Keratinocyte (primary cell): ENCODE data around the gene TAS1R3. TPM values are rescaled to one million over a fixed set of nuclear protein-coding genes. Genes with fewer than 3 reads are reported as not detected.

Source experiments
- DNase-seq: peaks from one replicate; pipeline ENCODE4 v3.0.0-alpha.2; 2011; ENCODE audit warnings: low read depth, missing footprints, low spot score
- FAIRE-seq: peaks from 2 replicates; lab custom pipeline; 2011; peaks lifted over from hg19 to GRCh38; lab: Jason Lieb, UNC
- H2AFZ ChIP-seq: 2 replicates; pipeline ENCODE4 v1.6.0; 2012; ENCODE audit warnings: low read length, control low read depth, inconsistent platforms; ENCODE audit not compliant: control insufficient read depth
- H3K27ac ChIP-seq: 2 replicates; pipeline ENCODE4 v1.5.1; 2011; ENCODE audit warnings: low read length; ENCODE audit not compliant: control insufficient read depth, insufficient read depth
- H3K27me3 ChIP-seq: 3 replicates; pipeline ENCODE4 v1.6.0; 2011; ENCODE audit warnings: low read length; ENCODE audit not compliant: control insufficient read depth, insufficient read depth; ENCODE audit errors: extremely low read depth
- H3K36me3 ChIP-seq, 2 experiments: 2 replicates in 1 of 2; 3 replicates in 1 of 2; pipeline ENCODE4 v1.5.1; 2011; ENCODE audit warnings: low read length in 2 of 2, mild to moderate bottlenecking in 1 of 2; ENCODE audit not compliant: control insufficient read depth in 2 of 2, insufficient read depth in 2 of 2; ENCODE audit errors: extremely low read depth in 1 of 2
- H3K4me1 ChIP-seq: 3 replicates; pipeline ENCODE4 v1.5.1; 2011; ENCODE audit warnings: low read length; ENCODE audit not compliant: control insufficient read depth, insufficient read depth; ENCODE audit errors: extremely low read depth
- H3K4me2 ChIP-seq: 3 replicates; pipeline ENCODE4 v1.6.0; 2011; ENCODE audit warnings: low read depth, low read length; ENCODE audit not compliant: control insufficient read depth, insufficient read depth; ENCODE audit errors: extremely low read depth
- H3K4me3 ChIP-seq, 3 experiments: fragments of 200-600 bp in 1 of 3; sonication (generic) in 1 of 3; 2 replicates in 2 of 3; 3 replicates in 1 of 3; pipeline ENCODE4 v1.5.1; 2011 to 2016; ENCODE audit warnings: low read length in 3 of 3, mild to moderate bottlenecking in 3 of 3, control low read depth in 2 of 3, inconsistent platforms in 1 of 3, low read depth in 1 of 3, mixed read lengths in 1 of 3, mixed run types in 1 of 3, moderate library complexity in 1 of 3; ENCODE audit not compliant: control insufficient read depth in 2 of 3, insufficient read depth in 2 of 3; ENCODE audit errors: extremely low read depth in 1 of 3
- H3K79me2 ChIP-seq: 2 replicates; pipeline ENCODE4 v1.6.0; 2012; ENCODE audit warnings: low read length; ENCODE audit not compliant: control insufficient read depth, insufficient read depth
- H3K9ac ChIP-seq: 3 replicates; pipeline ENCODE4 v1.6.0; 2011; ENCODE audit warnings: low read length; ENCODE audit not compliant: control insufficient read depth, insufficient read depth; ENCODE audit errors: extremely low read depth
- H3K9me1 ChIP-seq: 3 replicates; pipeline ENCODE4 v1.6.0; 2011; ENCODE audit warnings: low read length; ENCODE audit not compliant: control insufficient read depth, insufficient read depth; ENCODE audit errors: extremely low read depth
- H3K9me3 ChIP-seq: 2 replicates; pipeline ENCODE4 v1.5.1; 2012; ENCODE audit warnings: low read depth, low read length; ENCODE audit not compliant: control insufficient read depth
- H4K20me1 ChIP-seq: 3 replicates; pipeline ENCODE4 v1.6.0; 2011; ENCODE audit warnings: low read length; ENCODE audit not compliant: control insufficient read depth, insufficient read depth; ENCODE audit errors: extremely low read depth
- EZH2 ChIP-seq: IDR thresholded peaks from one replicate; pipeline ENCODE4 v1.6.1; 2012; ENCODE audit warnings: inconsistent platforms, mild to moderate bottlenecking, low read length, moderate library complexity
- dilution Hi-C: fragments of 300-500 bp; cut with MboI; formaldehyde crosslinking; loops from one replicate; pipeline ENCODE4 v1.7.0; 2020; ENCODE audit warnings: low sequenced_read_pairs; ENCODE audit not compliant: extremely low pct_ligation_motif_present
- polyA plus RNA-seq, 5 experiments: library from polyadenylated mRNA; depleted of rRNA in 3 of 5; stranded (reverse) in 3 of 5; stranded (forward) in 1 of 5; unstranded in 1 of 5; fragments of >200 nt; gene quantifications; 1 replicate in 1 of 5; 2 replicates in 3 of 5; 3 replicates in 1 of 5; pipeline versions ENCODE4 v1.2.1 to v1.2.3, GENCODE V29; 2011 to 2012; ENCODE audit warnings: missing spikeins in 2 of 5, low read depth in 1 of 5, low replicate concordance in 1 of 5
- TF ChIP-seq, protein P1 (sequence below), 3 experiments: IDR thresholded peaks in 1 of 3; conservative IDR thresholded peaks in 1 of 3; optimal IDR thresholded peaks in 1 of 3; 2 replicates in 2 of 3; 3 replicates in 1 of 3; pipeline versions ENCODE3 to v1.5.1; 2011; ENCODE audit warnings: low read length in 3 of 3, mild to moderate bottlenecking in 3 of 3, moderate library complexity in 2 of 3, control low read depth in 1 of 3, inconsistent platforms in 1 of 3; ENCODE audit not compliant: insufficient read depth in 2 of 3; ENCODE audit errors: extremely low read depth in 1 of 3

TAS1R3 gene
- polyA plus RNA-seq, 1 donor (not counting 4 experiments of a cell fraction or from before 2014, with no cell fraction given) = 0.04 TPM

DNA sequence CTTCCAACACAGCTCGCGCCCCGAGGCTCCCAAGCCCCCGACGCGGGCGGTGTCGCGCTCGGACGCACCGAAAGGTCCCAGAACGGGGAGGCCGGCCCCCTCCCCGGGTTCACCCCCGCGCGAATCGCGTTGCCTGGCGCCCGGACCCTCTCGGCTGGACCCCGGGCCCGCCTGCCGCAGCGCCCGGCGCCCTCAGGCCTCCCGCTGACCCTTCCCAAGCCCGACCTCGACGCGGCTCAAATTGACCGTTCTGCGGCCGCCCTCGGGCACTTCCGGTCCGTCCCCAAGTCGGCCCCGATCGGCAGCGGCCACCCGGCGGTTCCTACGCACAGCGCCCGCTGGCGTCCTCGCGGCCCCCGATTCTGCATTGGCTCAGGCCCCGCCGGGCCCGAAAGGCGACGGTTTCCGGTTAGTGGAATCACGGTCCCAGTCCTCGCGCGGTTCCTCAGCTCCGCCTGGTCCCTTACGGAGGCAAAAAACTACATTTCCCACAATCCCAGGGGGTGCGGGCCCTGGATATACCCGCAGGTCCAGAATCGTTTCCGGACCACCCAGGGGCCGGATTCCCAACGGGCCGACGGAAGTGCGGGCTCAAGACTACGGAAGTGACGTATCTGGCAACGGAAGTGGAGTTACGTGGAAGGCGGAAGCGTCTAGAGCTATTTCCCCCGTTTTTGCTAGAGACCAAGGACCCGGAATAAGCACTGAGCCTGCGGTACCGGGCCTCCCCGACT lies 44.0 kb downstream of the TAS1R3 start, which contains the start of gene AURKAIP1:
Gene AURKAIP1 (minus strand): TSS at position 279 of the 734 bp plus-strand sequence. CDS start 451 bp downstream, outside the sequence.
- Histone ChIP-seq H3K9me3 (no peaks in the 10 kb centered on the region), H3K79me2 (peaks cover 30% of the 10 kb centered on the region), H3K36me3 (peaks cover 3 to 8% of the 10 kb centered on the region in 2 experiments), H2AFZ (peak within 1 kb of the TSS; percentile 43), H3K27ac (peak within 1 kb of the TSS; percentile 80), H3K4me3 (peak within 1 kb of the TSS; percentile 89 to 97 (median 89)), H3K4me1 (peaks cover 12% of the 10 kb centered on the region), H3K4me2 (peak within 1 kb of the TSS; percentile 97), H3K9me1 (no peaks in the 10 kb centered on the region), H3K27me3 (no peaks in the 10 kb centered on the region), H3K9ac (peak within 1 kb of the TSS; percentile 94), H4K20me1 (no peaks in the 10 kb centered on the region)
- DNase-seq = peak; percentile 95
- peak; percentile 91 for FAIRE-seq
- dilution Hi-C loops = no loop called here
- TF ChIP-seq EZH2 = no peak
- TF ChIP-seq, protein P1, sequence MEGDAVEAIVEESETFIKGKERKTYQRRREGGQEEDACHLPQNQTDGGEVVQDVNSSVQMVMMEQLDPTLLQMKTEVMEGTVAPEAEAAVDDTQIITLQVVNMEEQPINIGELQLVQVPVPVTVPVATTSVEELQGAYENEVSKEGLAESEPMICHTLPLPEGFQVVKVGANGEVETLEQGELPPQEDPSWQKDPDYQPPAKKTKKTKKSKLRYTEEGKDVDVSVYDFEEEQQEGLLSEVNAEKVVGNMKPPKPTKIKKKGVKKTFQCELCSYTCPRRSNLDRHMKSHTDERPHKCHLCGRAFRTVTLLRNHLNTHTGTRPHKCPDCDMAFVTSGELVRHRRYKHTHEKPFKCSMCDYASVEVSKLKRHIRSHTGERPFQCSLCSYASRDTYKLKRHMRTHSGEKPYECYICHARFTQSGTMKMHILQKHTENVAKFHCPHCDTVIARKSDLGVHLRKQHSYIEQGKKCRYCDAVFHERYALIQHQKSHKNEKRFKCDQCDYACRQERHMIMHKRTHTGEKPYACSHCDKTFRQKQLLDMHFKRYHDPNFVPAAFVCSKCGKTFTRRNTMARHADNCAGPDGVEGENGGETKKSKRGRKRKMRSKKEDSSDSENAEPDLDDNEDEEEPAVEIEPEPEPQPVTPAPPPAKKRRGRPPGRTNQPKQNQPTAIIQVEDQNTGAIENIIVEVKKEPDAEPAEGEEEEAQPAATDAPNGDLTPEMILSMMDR (optimal IDR thresholded peaks at IDR 0.05 in 1 of 3, IDR thresholded peaks at IDR 0.05 in 1 of 3, conservative IDR thresholded peaks at IDR 0.05 in 1 of 3; ENCODE audit: extremely low read depth in 1 of 3, insufficient read depth in 2 of 3, low read length in 3 of 3) = peak in 2 of 3 experiments; percentile 38 to 57

DNA sequence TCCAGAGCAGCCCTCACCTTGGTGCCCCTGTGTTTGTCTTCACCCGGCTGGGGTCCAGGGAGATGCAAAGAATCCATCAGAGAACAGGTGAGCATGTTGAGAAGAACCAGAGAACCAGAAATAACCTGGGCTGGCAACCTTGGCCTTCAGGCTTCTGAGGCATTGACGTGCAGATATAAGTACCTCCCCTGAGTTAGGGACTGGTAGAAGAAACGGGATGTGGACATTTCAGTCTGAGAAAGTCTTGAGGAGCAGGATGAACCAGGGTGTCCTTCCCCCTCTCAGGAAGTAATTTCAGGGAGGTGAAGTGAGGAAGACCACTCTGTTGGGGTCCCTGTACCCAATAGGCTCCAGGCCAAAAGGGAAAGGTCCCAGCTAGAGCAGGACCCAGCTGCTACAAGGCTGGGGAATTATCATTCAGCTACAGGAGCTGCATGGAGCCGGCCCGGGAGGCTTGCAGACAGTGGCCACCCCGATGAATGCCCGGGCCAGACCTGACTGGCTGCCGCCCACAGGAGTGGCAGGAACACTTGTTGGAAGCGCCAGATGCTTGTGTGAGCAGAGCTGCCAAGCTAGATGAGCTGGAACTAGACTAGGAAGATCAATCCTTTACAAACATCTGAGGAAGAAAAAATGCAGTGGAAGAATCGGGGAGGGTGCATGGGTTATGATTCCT lies 45.6 kb downstream of the TAS1R3 start:
- Histone ChIP-seq H3K27ac (no peak overlapping the region), H3K36me3 (peaks cover under 1 to 18% of the 10 kb centered on the region in 2 experiments), H3K9me1 (no peaks in the 10 kb centered on the region), H3K27me3 (no peaks in the 10 kb centered on the region), H3K9me3 (no peaks in the 10 kb centered on the region), H3K9ac (no peak overlapping the region), H3K4me3 (no peak overlapping the region), H3K79me2 (peaks cover 26% of the 10 kb centered on the region), H3K4me2 (no peak overlapping the region), H4K20me1 (no peaks in the 10 kb centered on the region), H3K4me1 (peaks cover 12% of the 10 kb centered on the region), H2AFZ (no peak overlapping the region)
- dilution Hi-C loops = no loop called here
- FAIRE-seq (no peak), DNase-seq (no peak)
- TF ChIP-seq, protein P1 (optimal IDR thresholded peaks at IDR 0.05 in 1 of 3, IDR thresholded peaks at IDR 0.05 in 1 of 3, conservative IDR thresholded peaks at IDR 0.05 in 1 of 3; ENCODE audit: extremely low read depth in 1 of 3, insufficient read depth in 2 of 3, low read length in 3 of 3) = no peak
- TF ChIP-seq EZH2 = no peak
